Activated CD4-positive, alpha-beta T cell treated with anti-CD3 and anti-CD28 coated beads for 36 hours (primary cell): ENCODE measurements around the gene LBH. TPM values are rescaled to one million over a fixed set of nuclear protein-coding genes. Genes with fewer than 3 reads are reported as not detected.

Experiments used
- ATAC-seq: fragments of 200-7000 bp; cut with Tn5 transposase; one replicate; pipeline ENCODE4 v1.10.0; 2021; ENCODE audit warnings: mild to moderate bottlenecking, moderate library complexity
- CTCF ChIA-PET: fragments of 350-600 bp; sonication (Branson Sonifier 250); formaldehyde crosslinking; loops from one replicate; lab custom pipeline; 2021; ENCODE audit warnings: antibody characterized with exemption; lab: Charles Lee
- POLR2A ChIA-PET: fragments of 350-600 bp; sonication (Branson Sonifier 250); formaldehyde crosslinking; loops from one replicate; lab custom pipeline; 2021; ENCODE audit warnings: antibody characterized with exemption, inconsistent platforms; lab: Charles Lee
- DNase-seq: peaks from one replicate; pipeline ENCODE4 v3.0.0-alpha.2; 2020
- H3K27ac Mint-ChIP-seq: one replicate; pipeline ENCODE4 v1.8.0; 2021; ENCODE audit warnings: mixed read lengths
- H3K27me3 Mint-ChIP-seq: one replicate; pipeline ENCODE4 v1.8.0; 2021; ENCODE audit warnings: mixed read lengths
- H3K36me3 Mint-ChIP-seq: one replicate; pipeline ENCODE4 v1.8.0; 2021; ENCODE audit warnings: low read depth, mixed read lengths
- H3K4me1 Mint-ChIP-seq: one replicate; pipeline ENCODE4 v1.8.0; 2021; ENCODE audit warnings: mixed read lengths
- H3K4me3 Mint-ChIP-seq: one replicate; pipeline ENCODE4 v1.8.0; 2021; ENCODE audit warnings: mild to moderate bottlenecking, moderate library complexity, mixed read lengths
- H3K9me3 Mint-ChIP-seq: one replicate; pipeline ENCODE4 v1.8.0; 2021; ENCODE audit warnings: low read depth, mixed read lengths
- intact Hi-C, 2 experiments: fragments of 100-400 bp; cut with DNase I in 1 of 2; cut with micrococcal nuclease in 1 of 2; formaldehyde crosslinking; loops; one replicate each; pipeline versions ENCODE4 v1.14.2 to v1.15.1; 2022 to 2024; cut with DNase I, micrococcal nuclease
- total RNA-seq, 2 experiments: library from RNA; stranded (reverse); gene quantifications; one replicate each; pipeline ENCODE4 v1.2.3, GENCODE V29; 2021

The LBH gene
- total RNA-seq, 2 experiments from 2014 or later: 89.6 to 108 TPM

GRCh38 chr2:30283931-30284565, 52.7 kb downstream of the LBH start:
- CTCF ChIA-PET: no interaction called here
- POLR2A ChIA-PET: interaction anchor here (0.5 kb wide), 1 partner anchor 52 kb away, joined by 5 read pairs; no protein-coding TSS in a partner anchor
- H3K27ac Mint-ChIP-seq: no peak overlapping the region
- H3K4me1 Mint-ChIP-seq: peaks cover 23% of the 10 kb centered on the region
- H3K36me3 Mint-ChIP-seq: no peaks in the 10 kb centered on the region
- DNase-seq (no peak), ATAC-seq (no peak)
- no peaks in the 10 kb centered on the region for H3K27me3 Mint-ChIP-seq
- H3K4me3 Mint-ChIP-seq: no peak overlapping the region
- H3K9me3 Mint-ChIP-seq: no peaks in the 10 kb centered on the region
- intact Hi-C loops: no loop called here

DNA sequence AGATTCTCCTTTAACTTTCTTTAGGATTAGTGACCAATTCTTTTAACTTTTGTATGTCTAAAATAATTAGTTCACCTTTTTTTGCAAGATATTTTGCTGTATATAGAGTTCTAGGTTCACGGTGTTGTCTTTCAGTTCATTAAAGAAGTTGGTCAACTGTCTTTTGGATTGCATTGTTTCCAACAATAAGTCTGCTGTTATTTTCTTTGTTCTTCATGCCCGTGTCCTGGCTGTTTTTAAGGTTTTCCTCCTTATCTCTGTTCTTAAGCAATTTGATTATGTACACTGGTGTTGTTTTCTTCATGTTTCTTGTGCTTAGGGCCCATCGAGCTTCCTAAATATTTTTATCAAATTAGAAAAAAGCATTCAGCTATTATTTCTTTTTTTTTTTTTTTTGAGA, 54.4 kb downstream of the LBH start:
- DNase-seq (no peak), ATAC-seq (no peak)
- no peak overlapping the region for H3K27ac Mint-ChIP-seq
- no peak overlapping the region for H3K4me3 Mint-ChIP-seq
- intact Hi-C loops: no loop called here
- H3K9me3 Mint-ChIP-seq: no peaks in the 10 kb centered on the region
- no peaks in the 10 kb centered on the region for H3K27me3 Mint-ChIP-seq
- H3K36me3 Mint-ChIP-seq: no peaks in the 10 kb centered on the region
- ChIA-PET POLR2A (no interaction called here), CTCF (interaction anchor here (3.0 kb wide), 1 partner anchor 77 kb away, joined by 15 read pairs; no protein-coding TSS in a partner anchor)
- H3K4me1 Mint-ChIP-seq: peaks cover 24% of the 10 kb centered on the region

- CTCF ChIA-PET: interaction anchor here (0.6 to 3.0 kb wide), 9 partner anchors 11 to 1003 kb away, joined by 3 to 15 read pairs (median 5); no protein-coding TSS in a partner anchor
- peaks cover 24% of the 10 kb centered on the region for H3K4me1 Mint-ChIP-seq
- DNase-seq (no peak), ATAC-seq (no peak)
- no peaks in the 10 kb centered on the region for H3K9me3 Mint-ChIP-seq
- no peaks in the 10 kb centered on the region for H3K27me3 Mint-ChIP-seq
- no peaks in the 10 kb centered on the region for H3K36me3 Mint-ChIP-seq
- no peak overlapping the region for H3K4me3 Mint-ChIP-seq
- POLR2A ChIA-PET: interaction anchor here (0.5 to 0.6 kb wide), 2 partner anchors 60 to 415 kb away, joined by 3 read pairs; no protein-coding TSS in a partner anchor
- peak overlapping the region; percentile 49 for H3K27ac Mint-ChIP-seq
- intact Hi-C loops: loop anchor here in 1 of 2 experiments (1.0 kb wide), 1 partner anchor 48 kb away; no protein-coding TSS in a partner anchor
Observed at GRCh38 chr2:30287190-30287840, 56.0 kb downstream of the LBH start.

- Mint-ChIP-seq H3K36me3 (no peaks in the 10 kb centered on the region), H3K27ac (peak overlapping the region; percentile 49), H3K4me3 (no peak overlapping the region), H3K9me3 (no peaks in the 10 kb centered on the region), H3K4me1 (peaks cover 24% of the 10 kb centered on the region), H3K27me3 (no peaks in the 10 kb centered on the region)
- intact Hi-C loops: loop anchor here in 1 of 2 experiments (1.0 kb wide), 1 partner anchor 49 kb away; no protein-coding TSS in a partner anchor
- ChIA-PET POLR2A (interaction anchor here (0.7 kb wide), 1 partner anchor 376 kb away, joined by 8 read pairs; no protein-coding TSS in a partner anchor), CTCF (interaction anchor here (0.9 to 3.0 kb wide), 6 partner anchors 18 to 424 kb away, joined by 4 to 15 read pairs (median 6); no protein-coding TSS in a partner anchor)
- peak; percentile 60 for ATAC-seq
- no peak for DNase-seq
Observed at GRCh38 chr2:30287857-30288513, 56.7 kb downstream of the LBH start.

DNA sequence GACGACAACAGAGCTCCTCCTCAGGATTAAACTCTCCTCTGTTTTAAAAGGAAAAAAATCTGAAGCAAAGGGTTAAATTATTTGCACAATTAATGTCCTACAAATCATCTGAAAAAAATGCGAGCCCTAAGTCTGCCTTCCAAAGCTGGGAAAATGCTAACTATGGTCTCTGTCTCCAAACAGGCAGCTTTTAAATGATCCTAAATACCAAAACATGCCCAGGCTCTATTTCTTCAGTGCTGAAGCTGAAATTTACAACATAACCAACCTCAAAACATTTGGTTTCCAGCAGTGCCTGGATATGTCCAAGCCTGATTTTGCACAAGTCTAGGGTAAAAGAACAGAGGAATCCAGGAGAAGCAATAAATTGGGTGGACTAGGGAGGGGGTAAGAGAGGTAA, 57.2 kb downstream of the LBH start:
- no peak overlapping the region for H3K27ac Mint-ChIP-seq
- ATAC-seq (no peak), DNase-seq (no peak)
- ChIA-PET POLR2A (interaction anchor here (0.7 kb wide), 1 partner anchor 375 kb away, joined by 8 read pairs; no protein-coding TSS in a partner anchor), CTCF (interaction anchor here (2.1 to 3.0 kb wide), 3 partner anchors 49 to 423 kb away, joined by 5 to 15 read pairs (median 14); no protein-coding TSS in a partner anchor)
- no peaks in the 10 kb centered on the region for H3K36me3 Mint-ChIP-seq
- no peaks in the 10 kb centered on the region for H3K9me3 Mint-ChIP-seq
- no peak overlapping the region for H3K4me3 Mint-ChIP-seq
- intact Hi-C loops: no loop called here
- H3K27me3 Mint-ChIP-seq: no peaks in the 10 kb centered on the region
- peaks cover 30% of the 10 kb centered on the region for H3K4me1 Mint-ChIP-seq

GRCh38 chr2:30293303-30293921, 62.1 kb downstream of the LBH start:
- Mint-ChIP-seq H3K27ac (no peak overlapping the region), H3K36me3 (no peaks in the 10 kb centered on the region), H3K9me3 (peaks cover 6% of the 10 kb centered on the region), H3K4me1 (peaks cover 23% of the 10 kb centered on the region), H3K27me3 (no peaks in the 10 kb centered on the region), H3K4me3 (no peak overlapping the region)
- ATAC-seq (peak; percentile 56), DNase-seq (peak; percentile 26)
- POLR2A ChIA-PET: no interaction called here
- intact Hi-C loops: no loop called here
- CTCF ChIA-PET: interaction anchor here (0.7 to 1.2 kb wide), 3 partner anchors 54 to 678 kb away, joined by 3 to 4 read pairs (median 3); no protein-coding TSS in a partner anchor

DNA sequence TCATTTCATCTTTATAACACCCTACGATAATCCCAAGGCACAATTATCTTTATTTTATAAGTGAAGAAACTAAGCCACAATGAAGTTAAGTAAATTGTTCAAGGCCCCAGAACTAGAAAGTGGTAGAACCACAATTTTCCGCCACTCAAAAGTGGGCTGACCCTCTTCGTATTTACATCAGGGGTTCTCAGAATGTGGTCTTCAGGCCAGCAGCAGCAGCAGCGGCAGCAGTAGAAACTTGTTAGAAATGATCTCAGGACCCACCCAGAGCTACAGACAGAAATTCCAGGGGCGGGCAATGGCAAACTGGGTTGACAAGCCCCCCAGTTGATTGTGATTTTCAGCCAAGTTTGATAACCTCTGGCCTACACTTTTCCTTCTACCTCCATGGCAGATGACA, 62.8 kb downstream of the LBH start:
- ChIA-PET CTCF (interaction anchor here (0.9 to 1.2 kb wide), 2 partner anchors 55 to 129 kb away, joined by 3 to 4 read pairs; no protein-coding TSS in a partner anchor), POLR2A (no interaction called here)
- intact Hi-C loops: no loop called here
- Mint-ChIP-seq H3K36me3 (no peaks in the 10 kb centered on the region), H3K4me1 (peaks cover 23% of the 10 kb centered on the region), H3K4me3 (no peak overlapping the region), H3K27me3 (no peaks in the 10 kb centered on the region), H3K27ac (no peak overlapping the region), H3K9me3 (peaks cover 6% of the 10 kb centered on the region)
- ATAC-seq (no peak), DNase-seq (no peak)

DNA sequence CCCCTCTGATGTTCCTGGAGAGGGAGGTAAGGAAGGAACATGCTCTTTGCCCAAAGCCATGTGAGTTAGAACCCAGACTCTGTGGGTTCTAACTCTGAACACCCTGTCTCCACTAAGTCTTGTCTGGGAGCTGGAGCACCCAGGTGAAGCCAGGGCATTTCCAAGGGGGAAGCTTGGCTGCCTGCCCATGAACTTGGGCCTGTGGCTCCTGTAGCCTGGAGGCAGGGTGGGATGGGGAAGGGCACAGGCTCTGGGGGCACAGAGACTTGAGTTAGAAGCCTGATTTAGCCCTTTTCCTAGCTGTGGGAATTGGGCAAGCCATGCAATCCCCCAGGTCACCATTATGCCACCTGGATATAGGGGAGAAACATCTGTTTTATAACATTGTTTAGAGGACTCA, 65.2 kb downstream of the LBH start:
- intact Hi-C loops: no loop called here
- CTCF ChIA-PET: no interaction called here

DNA sequence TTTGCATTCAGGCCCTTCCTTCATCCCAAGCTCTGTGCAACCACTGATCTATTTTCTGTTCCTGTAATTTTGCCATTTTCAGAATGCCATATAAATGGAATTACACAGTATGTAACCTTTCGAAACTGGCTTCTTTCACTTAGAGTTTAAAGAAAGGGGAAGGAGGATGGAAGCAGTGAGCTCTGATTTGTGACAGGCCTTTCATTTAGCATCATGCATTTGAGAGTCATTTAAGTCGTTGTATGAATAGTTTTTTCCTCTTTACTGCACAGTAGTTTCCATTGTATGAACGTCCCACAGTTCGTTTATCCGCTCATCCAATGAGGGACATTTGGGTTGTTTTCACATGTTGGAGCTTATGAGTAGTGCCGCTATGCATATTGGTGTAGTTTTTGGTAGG, 67.0 kb downstream of the LBH start:
- peak; percentile 75 for ATAC-seq
- ChIA-PET POLR2A (interaction anchor here (0.6 to 1.2 kb wide), 4 partner anchors 32 to 124 kb away, joined by 3 to 4 read pairs (median 3); no protein-coding TSS in a partner anchor), CTCF (interaction anchor here (0.6 to 1.3 kb wide), 6 partner anchors 8 to 134 kb away, joined by 3 to 6 read pairs (median 3); no protein-coding TSS in a partner anchor)
- Mint-ChIP-seq H3K36me3 (no peaks in the 10 kb centered on the region), H3K4me3 (no peak overlapping the region), H3K9me3 (peaks cover 6% of the 10 kb centered on the region), H3K27me3 (no peaks in the 10 kb centered on the region), H3K4me1 (peaks cover 24% of the 10 kb centered on the region), H3K27ac (no peak overlapping the region)
- intact Hi-C loops: no loop called here
- DNase-seq: no peak

More for the DNA sequence above, 65.2 kb downstream of the LBH start:
- no peak for DNase-seq
- Mint-ChIP-seq H3K27ac (no peak overlapping the region), H3K36me3 (no peaks in the 10 kb centered on the region), H3K4me1 (peaks cover 25% of the 10 kb centered on the region), H3K27me3 (no peaks in the 10 kb centered on the region), H3K4me3 (no peak overlapping the region), H3K9me3 (peaks cover 6% of the 10 kb centered on the region)
- no peak for ATAC-seq
- POLR2A ChIA-PET: no interaction called here

- peaks cover 22% of the 10 kb centered on the region for H3K4me1 Mint-ChIP-seq
- no peaks in the 10 kb centered on the region for H3K27me3 Mint-ChIP-seq
- peaks cover 6% of the 10 kb centered on the region for H3K9me3 Mint-ChIP-seq
- ChIA-PET CTCF (interaction anchor here (0.7 to 2.0 kb wide), 5 partner anchors 24 to 442 kb away, joined by 3 to 5 read pairs (median 3); no protein-coding TSS in a partner anchor), POLR2A (no interaction called here)
- H3K4me3 Mint-ChIP-seq: no peak overlapping the region
- intact Hi-C loops: no loop called here
- no peak overlapping the region for H3K27ac Mint-ChIP-seq
- H3K36me3 Mint-ChIP-seq: no peaks in the 10 kb centered on the region
- DNase-seq: no peak
- ATAC-seq: no peak
Observed at GRCh38 chr2:30300122-30300455, 68.8 kb downstream of the LBH start.
